ENCODE data around the gene VEPH1.

- TF ChIP-seq CTCF (IDR thresholded peaks at IDR 0.05), result no peak
- no peak for TF ChIP-seq POLR2AphosphoS5 (IDR thresholded peaks at IDR 0.05; ENCODE audit: insufficient read depth in 1 of 2, low read depth in 1 of 2)
- TF ChIP-seq POLR2A (IDR thresholded peaks at IDR 0.05), result no peak
These were observed 88.4 kb downstream of the VEPH1 start for GRCh38 chr3:157414861-157415260.
